ENCODE results near the gene ZBTB44. TPM values are rescaled to one million over a fixed set of nuclear protein-coding genes. Genes with fewer than 3 reads are reported as not detected.

The ZBTB44 gene
- polyA plus RNA-seq, 1 experiment = 18.7 TPM

- no peak overlapping the region for H3K27ac ChIP-seq (ENCODE audit: low read depth, low read length)
- CTCF ChIA-PET = interaction anchor here (0.6 to 1.9 kb wide), 30 partner anchors 10 to 704 kb away, joined by 3 to 39 read pairs (median 4); partner anchors contain the start of gene SNX19
- no peak overlapping the region for H3K4me3 ChIP-seq (ENCODE audit: low read depth, low read length)
- H3K27me3 ChIP-seq (ENCODE audit: control insufficient read depth, insufficient read depth, low read length) = peaks cover 56% of the 10 kb centered on the region
- POLR2A ChIA-PET = interaction anchor here (0.9 to 1.5 kb wide), 2 partner anchors 177 to 218 kb away, joined by 3 read pairs; no protein-coding TSS in a partner anchor
- TF ChIP-seq CTCF (IDR thresholded peaks at IDR 0.05; ENCODE audit: low read depth, low read length) = no peak
- peaks cover 3% of the 10 kb centered on the region; the same call in 1 of the 2 replicates for H3K9me3 ChIP-seq (ENCODE audit: control insufficient read depth, insufficient read depth, low read length)
- DNase-seq (ENCODE audit: low read depth, low spot score) = no peak
Observed at GRCh38 chr11:130212431-130212961, 102.2 kb downstream of the ZBTB44 start.

DNA sequence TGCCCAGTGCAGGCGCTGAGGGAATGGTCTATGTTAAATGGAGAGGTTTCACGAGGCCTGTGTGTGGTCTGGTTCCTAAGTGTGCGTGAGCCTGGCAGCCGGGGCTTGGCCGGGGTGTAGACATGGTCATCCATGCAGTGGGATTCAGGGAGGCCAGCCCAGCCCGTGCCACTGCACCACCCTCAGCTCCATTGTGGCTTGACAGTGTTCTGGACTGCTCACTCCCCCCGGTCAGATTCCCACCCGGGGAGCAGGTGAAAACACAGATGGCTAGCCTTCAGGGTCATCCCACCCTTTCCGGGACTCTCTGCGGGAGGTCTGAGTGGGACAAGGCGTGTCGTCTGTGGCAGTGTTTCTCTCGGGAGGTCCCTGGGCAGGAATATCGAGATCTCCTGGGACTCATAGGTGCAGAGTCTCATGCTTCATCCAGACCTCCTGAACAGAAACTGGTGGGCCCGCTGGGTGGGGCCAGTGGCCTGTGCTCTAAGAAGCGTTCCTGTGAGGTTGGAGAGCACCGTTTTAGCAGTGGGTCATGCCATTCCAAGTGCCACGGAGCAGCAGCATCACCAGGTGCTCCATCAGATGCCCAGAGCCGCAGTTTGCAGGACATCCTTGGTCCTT is 102.8 kb downstream of the ZBTB44 start:
- no peak for TF ChIP-seq CTCF (IDR thresholded peaks at IDR 0.05; ENCODE audit: low read depth, low read length)
- CTCF ChIA-PET = interaction anchor here (0.8 to 1.9 kb wide), 10 partner anchors 11 to 682 kb away, joined by 3 to 39 read pairs (median 6); no protein-coding TSS in a partner anchor
- no peak overlapping the region for H3K27ac ChIP-seq (ENCODE audit: low read depth, low read length)
- POLR2A ChIA-PET = interaction anchor here (1.5 kb wide), 1 partner anchor 178 kb away, joined by 3 read pairs; no protein-coding TSS in a partner anchor
- peaks cover 53% of the 10 kb centered on the region for H3K27me3 ChIP-seq (ENCODE audit: control insufficient read depth, insufficient read depth, low read length)
- DNase-seq (ENCODE audit: low read depth, low spot score) = no peak
- H3K4me3 ChIP-seq (ENCODE audit: low read depth, low read length) = no peak overlapping the region
- H3K9me3 ChIP-seq (ENCODE audit: control insufficient read depth, insufficient read depth, low read length) = peaks cover 3% of the 10 kb centered on the region; the same call in 1 of the 2 replicates

DNA sequence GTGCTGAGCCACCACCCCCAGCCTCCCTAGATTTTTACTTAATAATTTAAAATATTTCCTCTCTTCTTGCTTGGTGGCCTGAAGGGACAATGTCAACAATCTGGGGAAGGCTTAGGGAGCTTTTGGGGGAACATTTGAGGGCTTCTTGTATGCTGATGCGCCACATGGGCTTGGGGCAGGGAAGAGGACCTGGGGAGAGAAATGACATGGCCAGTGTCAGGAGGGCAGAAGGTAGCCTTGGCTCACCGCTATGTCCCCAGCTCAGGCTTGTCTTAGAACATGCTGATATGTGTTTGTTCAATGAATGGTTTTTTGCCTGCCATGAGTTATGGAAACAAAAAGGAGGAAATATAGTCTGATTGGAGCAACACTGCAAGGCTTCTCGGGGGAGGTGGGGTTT is 103.6 kb downstream of the ZBTB44 start:
- DNase-seq (ENCODE audit: low read depth, low spot score) = no peak
- Histone ChIP-seq H3K9me3 (ENCODE audit: control insufficient read depth, insufficient read depth, low read length) (peaks cover 3% of the 10 kb centered on the region; the same call in 1 of the 2 replicates), H3K4me3 (ENCODE audit: low read depth, low read length) (no peak overlapping the region), H3K27ac (ENCODE audit: low read depth, low read length) (no peak overlapping the region), H3K27me3 (ENCODE audit: control insufficient read depth, insufficient read depth, low read length) (peaks cover 54% of the 10 kb centered on the region)
- CTCF ChIA-PET = interaction anchor here (0.6 kb wide), 1 partner anchor 103 kb away, joined by 4 read pairs; the partner anchor contains the start of gene ZBTB44
- no peak for TF ChIP-seq CTCF (IDR thresholded peaks at IDR 0.05; ENCODE audit: low read depth, low read length)
- POLR2A ChIA-PET = no interaction called here

GRCh38 chr11:130209954-130210854 is 104.5 kb downstream of the ZBTB44 start:
- POLR2A ChIA-PET = no interaction called here
- no peak for DNase-seq (ENCODE audit: low read depth, low spot score)
- Histone ChIP-seq H3K4me3 (ENCODE audit: low read depth, low read length) (no peak overlapping the region), H3K27ac (ENCODE audit: low read depth, low read length) (no peak overlapping the region), H3K9me3 (ENCODE audit: control insufficient read depth, insufficient read depth, low read length) (peaks cover 3% of the 10 kb centered on the region; the same call in 1 of the 2 replicates), H3K27me3 (ENCODE audit: control insufficient read depth, insufficient read depth, low read length) (peaks cover 49% of the 10 kb centered on the region)
- CTCF ChIA-PET = no interaction called here
- no peak for TF ChIP-seq CTCF (IDR thresholded peaks at IDR 0.05; ENCODE audit: low read depth, low read length)

All from AG04450 (cell line).